Caco-2 (cell line): ENCODE measurements around the gene RPIA. TPM values are rescaled to one million over a fixed set of nuclear protein-coding genes. Genes with fewer than 3 reads are reported as not detected.
"Not testable (repeated sequence)": the region's sequence is repeated elsewhere in the genome, so short reads cannot be mapped to it uniquely, and the experiment has no call there.

ENCODE experiments used
- BruUV-seq: library from RNA; stranded (reverse); fragments of 400-500 nt; replicated peaks from 2 replicates; lab custom pipeline; 2021; lab: Mats Ljungman, UMichigan
- CTCF ChIA-PET: fragments of 300-600 bp; sonication (Branson Sonifier 250); formaldehyde crosslinking; loops from one replicate; lab custom pipeline; 2022; ENCODE audit warnings: antibody characterized with exemption; lab: Charles Lee
- POLR2A ChIA-PET: fragments of 300-600 bp; sonication (Branson Sonifier 250); formaldehyde crosslinking; loops from one replicate; lab custom pipeline; 2022; ENCODE audit warnings: antibody characterized with exemption; lab: Charles Lee
- DNase-seq, 2 experiments: peaks; one replicate each; pipeline versions ENCODE4 v3.0.0 to v3.0.0-alpha.2; 2020 to 2022
- H3K27me3 ChIP-seq: replicated peaks from 2 replicates; pipeline ENCODE4 v1.6.0; 2011; ENCODE audit warnings: low read length; ENCODE audit not compliant: control insufficient read depth, insufficient read depth
- H3K36me3 ChIP-seq: 2 replicates; pipeline ENCODE4 v1.5.1; 2011; ENCODE audit warnings: low read length; ENCODE audit not compliant: control insufficient read depth, insufficient read depth
- H3K4me1 ChIP-seq: fragments of 250-450 bp; sonication (Bioruptor Pico); 2 replicates; pipeline ENCODE4 v1.5.1; 2020; ENCODE audit warnings: mild to moderate bottlenecking
- H3K4me3 ChIP-seq: 2 replicates; pipeline ENCODE4 v1.5.1; 2011; ENCODE audit warnings: low read depth, mild to moderate bottlenecking, control low read depth, low read length
- H3K9me3 ChIP-seq: fragments of 250-450 bp; sonication (Bioruptor Pico); 2 replicates; pipeline ENCODE4 v1.5.1; 2020; ENCODE audit warnings: mild to moderate bottlenecking, moderate library complexity
- H3K27ac Mint-ChIP-seq: one replicate; pipeline ENCODE4 v1.8.0; 2022; ENCODE audit warnings: mixed read lengths; ENCODE audit not compliant: unreplicated experiment
- H3K27me3 Mint-ChIP-seq: one replicate; pipeline ENCODE4 v1.8.0; 2022; ENCODE audit warnings: mixed read lengths; ENCODE audit not compliant: insufficient read depth, unreplicated experiment
- H3K36me3 Mint-ChIP-seq: one replicate; pipeline ENCODE4 v1.8.0; 2022; ENCODE audit warnings: mild to moderate bottlenecking, mixed read lengths; ENCODE audit not compliant: insufficient read depth, unreplicated experiment
- H3K4me1 Mint-ChIP-seq: one replicate; pipeline ENCODE4 v1.8.0; 2022; ENCODE audit warnings: low read depth, mixed read lengths; ENCODE audit not compliant: unreplicated experiment
- H3K4me3 Mint-ChIP-seq: one replicate; pipeline ENCODE4 v1.8.0; 2022; ENCODE audit warnings: mild to moderate bottlenecking, moderate library complexity, mixed read lengths; ENCODE audit not compliant: unreplicated experiment
- H3K9me3 Mint-ChIP-seq: one replicate; pipeline ENCODE4 v1.8.0; 2022; ENCODE audit warnings: mixed read lengths; ENCODE audit not compliant: unreplicated experiment
- CTCF ChIP-seq, 2 experiments: fragments of 200-600 bp in 1 of 2; IDR thresholded peaks; 1 replicate in 1 of 2; 2 replicates in 1 of 2; pipeline versions ENCODE4 v1.5.1 to v1.8.0; 2011 to 2022; ENCODE audit warnings: antibody characterized with exemption in 1 of 2, control low read depth in 1 of 2, inconsistent platforms in 1 of 2, low read depth in 1 of 2, low read length in 1 of 2, mild to moderate bottlenecking in 1 of 2, moderate library complexity in 1 of 2; ENCODE audit not compliant: insufficient read depth in 1 of 2, severe bottlenecking in 1 of 2, unreplicated experiment in 1 of 2
- intact Hi-C: fragments of 100-400 bp; cut with micrococcal nuclease; formaldehyde crosslinking; loops from one replicate; pipeline ENCODE4 v1.10.0; 2022; ENCODE audit not compliant: unreplicated experiment
- total RNA-seq: library from RNA; stranded (reverse); gene quantifications from 2 replicates; pipeline ENCODE4 v1.2.3, GENCODE V29; 2022

RPIA gene
- total RNA-seq, 1 experiment from 2014 or later = 33.7 TPM

- POLR2A ChIA-PET = no interaction called here
Measured at GRCh38 chr2:88754585-88755320, 63.3 kb downstream of the RPIA start.

GRCh38 chr2:88755836-88756235 is 64.4 kb downstream of the RPIA start:
- Mint-ChIP-seq H3K27me3 (no peaks in the 10 kb centered on the region), H3K27ac (no peak overlapping the region), H3K9me3 (peaks cover 10% of the 10 kb centered on the region), H3K4me3 (no peak overlapping the region), H3K4me1 (no peaks in the 10 kb centered on the region), H3K36me3 (peaks cover 17% of the 10 kb centered on the region)
- no TSS peak for BruUV-seq
- intact Hi-C loops = no loop called here
- Histone ChIP-seq H3K9me3 (peaks cover 21% of the 10 kb centered on the region), H3K4me3 (no peak overlapping the region), H3K36me3 (no peaks in the 10 kb centered on the region), H3K4me1 (no peaks in the 10 kb centered on the region), H3K27me3 (no peaks in the 10 kb centered on the region)
- POLR2A ChIA-PET = no interaction called here
- CTCF ChIA-PET = no interaction called here
- no peak for TF ChIP-seq CTCF (IDR thresholded peaks at IDR 0.05; ENCODE audit: insufficient read depth in 1 of 2, low read depth in 1 of 2, low read length in 1 of 2, severe bottlenecking in 1 of 2, unreplicated experiment in 1 of 2)
- DNase-seq = no peak

More at GRCh38 chr2:88754585-88755320, 63.3 kb downstream of the RPIA start:
- intact Hi-C loops = no loop called here
- no TSS peak for BruUV-seq
- TF ChIP-seq CTCF (IDR thresholded peaks at IDR 0.05; ENCODE audit: insufficient read depth in 1 of 2, low read depth in 1 of 2, low read length in 1 of 2, severe bottlenecking in 1 of 2, unreplicated experiment in 1 of 2) = no peak
- Histone ChIP-seq H3K4me1 (no peaks in the 10 kb centered on the region), H3K9me3 (peaks cover 21% of the 10 kb centered on the region), H3K4me3 (no peak overlapping the region), H3K27me3 (no peaks in the 10 kb centered on the region), H3K36me3 (no peaks in the 10 kb centered on the region)
- Mint-ChIP-seq H3K4me1 (no peaks in the 10 kb centered on the region), H3K27ac (peak overlapping the region; percentile 49), H3K27me3 (no peaks in the 10 kb centered on the region), H3K9me3 (peaks cover 10% of the 10 kb centered on the region), H3K36me3 (peaks cover 17% of the 10 kb centered on the region), H3K4me3 (no peak overlapping the region)
- CTCF ChIA-PET = no interaction called here
- no peak for DNase-seq

- no peak for DNase-seq
- Histone ChIP-seq H3K36me3 (no peaks in the 10 kb centered on the region), H3K27me3 (no peaks in the 10 kb centered on the region), H3K9me3 (peaks cover 21% of the 10 kb centered on the region), H3K4me1 (no peaks in the 10 kb centered on the region), H3K4me3 (no peak overlapping the region)
- no peaks in the 10 kb centered on the region for H3K27me3 Mint-ChIP-seq
- TF ChIP-seq CTCF (IDR thresholded peaks at IDR 0.05; ENCODE audit: insufficient read depth in 1 of 2, low read depth in 1 of 2, low read length in 1 of 2, severe bottlenecking in 1 of 2, unreplicated experiment in 1 of 2) = no peak
- intact Hi-C loops = no loop called here
- peaks cover 13% of the 10 kb centered on the region for H3K36me3 Mint-ChIP-seq
- POLR2A ChIA-PET = no interaction called here
- CTCF ChIA-PET = no interaction called here
- no peak overlapping the region for H3K27ac Mint-ChIP-seq
- no peak overlapping the region for H3K4me3 Mint-ChIP-seq
- H3K4me1 Mint-ChIP-seq = no peaks in the 10 kb centered on the region
- H3K9me3 Mint-ChIP-seq = peaks cover 10% of the 10 kb centered on the region
- BruUV-seq = no TSS peak
Measured at GRCh38 chr2:88757025-88757424, 65.6 kb downstream of the RPIA start.

- CTCF ChIA-PET, H3K4me3 Mint-ChIP-seq, H3K36me3 ChIP-seq: not testable (repeated sequence)
Measured at GRCh38 chr2:88758702-88759101, 67.2 kb downstream of the RPIA start.

More at GRCh38 chr2:88758702-88759101, 67.2 kb downstream of the RPIA start:
- intact Hi-C loops, DNase-seq, H3K27me3 Mint-ChIP-seq, H3K4me1 ChIP-seq, POLR2A ChIA-PET, H3K36me3 Mint-ChIP-seq, H3K4me1 Mint-ChIP-seq, H3K4me3 ChIP-seq, H3K27me3 ChIP-seq, BruUV-seq, H3K27ac Mint-ChIP-seq, H3K9me3 Mint-ChIP-seq: not testable (repeated sequence)
- H3K9me3 ChIP-seq = peaks cover 21% of the 10 kb centered on the region
